ENCODE results near the gene SLC25A43. TPM values are rescaled to one million over a fixed set of nuclear protein-coding genes. Genes with fewer than 3 reads are reported as not detected.
A peak's percentile ranks its signal among the peaks of the same experiment; 100 is the strongest.
"Not testable (repeated sequence)": the region's sequence is repeated elsewhere in the genome, so short reads cannot be mapped to it uniquely, and the experiment has no call there.

SLC25A43 gene
- total RNA-seq, 1 donor from 2014 or later: 12.3 TPM

DNA sequence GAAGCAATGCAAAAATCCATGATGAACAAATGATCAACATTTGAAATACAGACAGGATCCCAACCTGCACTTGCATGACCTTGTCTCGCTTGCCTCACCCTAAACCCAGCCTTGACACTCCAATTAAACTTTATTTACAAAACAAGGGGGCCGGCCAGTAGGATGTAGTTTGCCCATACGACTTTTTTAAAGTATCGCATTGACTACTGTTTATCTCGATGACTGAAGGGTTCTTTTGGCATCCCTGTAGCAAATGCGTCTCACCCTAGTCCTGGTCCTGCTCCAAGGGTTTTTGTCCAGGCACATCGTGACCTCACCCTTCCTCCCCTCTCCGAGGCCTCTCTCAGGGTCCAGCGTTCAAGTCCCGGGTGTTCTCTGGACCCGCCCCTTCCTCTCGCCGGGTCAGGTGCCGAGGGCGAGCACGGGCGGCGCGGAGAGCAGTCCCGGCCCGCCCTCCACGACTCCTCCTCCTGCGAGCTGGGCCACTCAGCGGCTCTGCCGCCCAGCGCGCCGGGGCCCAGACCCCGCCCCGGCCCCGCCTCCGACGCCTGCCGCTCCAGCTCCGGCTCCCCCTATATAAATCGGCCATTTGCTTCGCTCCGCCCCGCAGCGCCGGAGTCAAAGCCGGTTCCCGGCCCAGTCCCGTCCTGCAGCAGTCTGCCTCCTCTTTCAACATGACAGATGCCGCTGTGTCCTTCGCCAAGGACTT is 68.9 kb downstream of the SLC25A43 start, which contains the start of gene SLC25A5:
Gene SLC25A5, plus strand, starts transcription at position 603 of the 709 bp plus-strand sequence. Its CDS starts 72 bp downstream, at position 675.
- DNase-seq (ENCODE audit: low read depth in 2 of 2): peak; percentile 57 to 86

DNA sequence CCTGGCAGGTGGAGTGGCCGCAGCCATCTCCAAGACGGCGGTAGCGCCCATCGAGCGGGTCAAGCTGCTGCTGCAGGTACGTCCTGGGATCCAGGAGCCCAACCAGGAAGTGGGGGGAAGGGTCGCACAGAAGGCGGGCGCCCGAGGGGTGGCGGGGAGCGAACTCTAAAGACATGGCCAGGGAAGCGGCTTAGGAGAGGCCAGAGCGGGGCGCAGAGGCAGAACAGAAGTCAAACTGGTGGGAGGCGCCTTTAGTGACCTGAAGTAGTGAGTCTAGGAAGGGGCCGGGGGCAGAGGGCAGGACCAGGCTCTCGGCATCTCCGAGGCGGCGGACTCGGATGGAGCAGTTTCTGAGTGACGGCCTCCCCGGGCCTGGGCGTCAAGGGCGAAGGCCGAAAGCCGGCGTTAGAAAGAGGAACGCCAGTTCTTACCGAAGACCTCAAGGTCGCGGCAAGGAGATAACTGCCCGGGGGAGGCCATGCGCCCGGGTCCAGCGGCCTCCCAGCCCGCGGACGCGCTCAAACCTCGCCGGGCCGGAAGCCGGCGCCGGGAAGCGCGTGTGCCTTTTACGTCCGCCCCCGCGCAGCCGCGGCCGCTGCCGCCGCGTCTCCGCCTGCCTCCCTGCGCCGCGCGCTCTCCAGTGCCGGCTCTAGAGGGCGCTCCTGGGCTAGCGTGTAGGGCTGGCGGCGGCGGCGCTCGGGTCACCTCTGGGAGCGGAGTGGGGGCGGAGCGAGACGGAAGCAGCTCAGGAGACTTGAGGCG is 69.6 kb downstream of the SLC25A43 start:
- DNase-seq (ENCODE audit: low read depth in 2 of 2): peak; percentile 55 to 82

GRCh38 chrX:119469313-119469635 is 70.1 kb downstream of the SLC25A43 start:
- DNase-seq (ENCODE audit: low read depth in 2 of 2): no peak

DNA sequence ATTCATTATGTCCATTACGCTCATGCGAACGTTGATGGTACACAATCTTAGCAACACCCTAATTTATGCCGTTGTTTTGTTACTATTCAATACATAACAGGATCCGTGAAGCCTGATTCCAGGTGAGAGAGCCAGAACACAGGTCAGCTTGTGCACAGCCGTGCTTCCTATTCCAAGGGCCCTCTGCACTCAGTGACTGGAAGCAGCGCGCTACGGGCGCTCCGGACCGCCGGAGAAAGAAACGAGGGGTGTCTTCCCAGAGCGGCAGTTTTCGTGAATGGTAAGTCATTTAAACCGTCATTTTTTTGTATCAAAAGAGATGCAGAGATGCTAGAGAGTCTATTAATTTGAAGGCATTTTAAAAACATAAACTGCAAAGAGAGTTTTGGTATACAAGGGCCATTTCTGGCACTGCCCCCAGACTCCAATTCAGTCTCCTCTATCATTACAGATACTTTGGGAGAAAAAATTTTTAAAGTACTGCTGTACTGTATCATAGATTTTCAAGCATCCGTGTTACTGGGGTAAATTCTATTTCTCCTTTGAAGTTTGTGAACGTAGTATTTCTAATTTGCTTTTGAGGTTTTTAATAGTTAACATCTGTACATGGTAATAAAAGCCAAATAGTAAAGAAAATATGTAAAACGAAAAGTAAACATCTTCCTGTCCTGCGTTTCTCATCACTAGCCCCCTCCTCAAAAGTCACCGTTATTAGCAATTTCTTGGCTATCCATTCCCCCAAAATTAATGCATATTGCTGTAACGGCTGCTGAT is 75.7 kb downstream of the SLC25A43 start:
- no peak for DNase-seq (ENCODE audit: low read depth in 2 of 2)

DNA sequence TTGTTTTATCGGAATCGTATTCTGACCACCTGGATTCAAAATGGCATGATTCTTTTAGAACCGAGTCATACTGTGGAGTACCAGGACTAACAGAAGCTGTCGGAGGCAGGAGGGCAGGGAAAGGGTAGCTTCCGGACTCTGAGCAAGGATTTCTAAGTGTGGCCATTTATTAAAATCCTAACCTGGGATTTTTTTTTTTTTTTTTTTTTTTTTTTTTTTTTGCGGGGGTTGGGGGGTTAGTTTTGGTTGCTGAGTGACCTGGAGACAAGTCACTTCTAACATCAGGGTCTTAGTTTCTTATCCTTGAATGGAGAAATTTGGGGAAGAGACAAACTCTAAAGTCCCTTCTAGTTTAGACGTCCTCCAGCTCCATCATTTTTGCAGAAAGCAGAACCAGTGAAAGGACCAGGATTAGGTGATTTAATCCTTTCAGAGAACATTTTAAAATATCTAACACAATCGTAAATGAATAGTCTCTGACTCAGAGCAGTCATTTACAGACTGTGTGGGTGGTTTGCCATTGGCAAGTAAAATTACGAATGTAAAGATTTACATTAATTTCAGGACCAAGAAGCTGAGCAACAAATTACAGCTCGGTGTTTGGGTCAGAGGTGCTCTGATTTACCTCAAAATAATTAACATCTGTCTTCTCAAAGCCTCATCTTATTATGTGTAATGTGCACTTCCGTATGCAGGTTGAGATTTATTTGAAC is 76.4 kb downstream of the SLC25A43 start:
- DNase-seq (ENCODE audit: low read depth in 2 of 2): no peak

GRCh38 chrX:119477812-119478232 is 78.7 kb downstream of the SLC25A43 start:
- DNase-seq (ENCODE audit: low read depth in 2 of 2): no peak

- no peak for DNase-seq (ENCODE audit: low read depth in 2 of 2)
Measured at GRCh38 chrX:119478504-119478903, 79.4 kb downstream of the SLC25A43 start.

GRCh38 chrX:119479845-119480244 is 80.7 kb downstream of the SLC25A43 start:
- DNase-seq (ENCODE audit: low read depth in 2 of 2): no peak

GRCh38 chrX:119481323-119481801 is 82.2 kb downstream of the SLC25A43 start:
- DNase-seq (ENCODE audit: low read depth in 2 of 2): no peak

DNA sequence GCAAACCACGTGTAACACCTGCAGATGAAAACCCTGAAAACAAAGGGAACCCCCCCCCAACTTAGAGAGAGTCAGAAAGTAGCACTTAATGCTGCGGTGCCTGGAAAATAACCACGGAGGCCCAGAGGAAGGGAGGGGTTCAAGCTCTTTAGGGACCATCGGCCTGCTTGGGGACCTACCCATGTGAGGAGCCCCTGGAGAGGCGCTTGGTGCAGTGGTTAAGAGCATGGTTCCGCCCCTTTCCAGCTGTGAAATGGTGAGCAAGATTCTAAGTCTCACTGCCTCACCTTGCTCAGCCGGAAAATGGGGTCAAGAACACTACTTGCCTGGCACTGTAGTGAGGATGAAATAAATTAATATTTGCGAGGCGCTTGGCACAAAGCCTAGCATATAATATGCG is 82.9 kb downstream of the SLC25A43 start:
- DNase-seq (ENCODE audit: low read depth in 2 of 2): no peak

- DNase-seq (ENCODE audit: low read depth in 2 of 2): peak in 1 of 2 donors; percentile 51
Measured at GRCh38 chrX:119482481-119483480, 83.6 kb downstream of the SLC25A43 start.

DNA sequence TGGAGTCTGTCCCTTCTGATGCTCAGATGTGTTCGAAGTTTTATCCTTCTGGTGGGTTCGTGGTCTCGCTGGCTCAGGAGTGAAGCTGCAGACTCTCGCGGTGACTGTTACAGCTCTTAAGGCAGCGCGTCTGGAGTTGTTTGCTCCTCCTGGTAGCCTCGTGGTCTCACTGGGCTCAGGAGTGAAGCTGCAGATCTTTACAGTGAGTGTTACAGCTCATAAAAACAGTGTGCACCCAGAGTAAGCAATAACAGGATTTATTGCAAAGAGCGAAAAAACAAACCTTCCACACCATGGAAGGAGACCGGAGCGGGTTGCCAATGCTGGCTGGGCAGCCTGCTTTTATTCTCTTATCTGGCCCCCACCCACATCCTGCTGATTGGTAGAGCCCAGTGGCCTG is 87.6 kb downstream of the SLC25A43 start:
- DNase-seq (ENCODE audit: low read depth in 2 of 2): no peak

DNA sequence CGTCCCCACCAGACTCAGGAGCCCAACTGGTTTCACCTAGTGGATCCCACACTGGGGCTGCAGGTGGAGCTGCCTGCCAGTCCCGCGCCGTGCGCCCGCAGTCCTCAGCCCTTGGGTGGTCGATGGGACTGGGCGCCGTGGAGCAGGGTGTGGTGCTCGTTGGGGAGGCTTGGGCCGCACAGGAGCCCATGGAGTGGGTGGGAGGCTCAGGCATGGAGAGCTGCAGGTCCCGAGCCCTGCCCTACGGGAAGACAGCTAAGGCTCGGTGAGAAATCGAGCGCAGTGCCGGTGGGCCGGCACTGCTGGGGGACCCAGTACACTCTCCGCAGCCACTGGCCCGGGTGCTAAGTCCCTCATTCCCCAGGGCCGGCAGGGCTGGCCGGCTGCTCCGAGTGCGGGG is 88.6 kb downstream of the SLC25A43 start:
- not testable (repeated sequence) for DNase-seq (ENCODE audit: low read depth in 2 of 2)

- peak; percentile 41 to 48 for DNase-seq (ENCODE audit: low read depth in 2 of 2)
Measured at GRCh38 chrX:119488749-119489148, 89.6 kb downstream of the SLC25A43 start.

GRCh38 chrX:119489212-119490074 is 90.3 kb downstream of the SLC25A43 start:
- no peak for DNase-seq (ENCODE audit: low read depth in 2 of 2)

- no peak for DNase-seq (ENCODE audit: low read depth in 2 of 2)
Measured at GRCh38 chrX:119492463-119492862, 93.3 kb downstream of the SLC25A43 start.

- not testable (repeated sequence) for DNase-seq (ENCODE audit: low read depth in 2 of 2)
Measured at GRCh38 chrX:119493851-119494495, 94.8 kb downstream of the SLC25A43 start.

Measured in dermis microvascular lymphatic vessel endothelial cell (primary cell).